Keratinocyte (primary cell): ENCODE data around the gene FNDC3B. TPM values are rescaled to one million over a fixed set of nuclear protein-coding genes. Genes with fewer than 3 reads are reported as not detected.

ENCODE experiments used
- DNase-seq: peaks from one replicate; pipeline ENCODE4 v3.0.0-alpha.2; 2011; ENCODE audit warnings: low read depth, missing footprints, low spot score
- FAIRE-seq: peaks from 2 replicates; lab custom pipeline; 2011; peaks lifted over from hg19 to GRCh38; lab: Jason Lieb, UNC
- H2AFZ ChIP-seq: 2 replicates; pipeline ENCODE4 v1.6.0; 2012; ENCODE audit warnings: low read length, control low read depth, inconsistent platforms; ENCODE audit not compliant: control insufficient read depth
- H3K27ac ChIP-seq: 2 replicates; pipeline ENCODE4 v1.5.1; 2011; ENCODE audit warnings: low read length; ENCODE audit not compliant: control insufficient read depth, insufficient read depth
- H3K27me3 ChIP-seq: 3 replicates; pipeline ENCODE4 v1.6.0; 2011; ENCODE audit warnings: low read length; ENCODE audit not compliant: control insufficient read depth, insufficient read depth; ENCODE audit errors: extremely low read depth
- H3K36me3 ChIP-seq, 2 experiments: 2 replicates in 1 of 2; 3 replicates in 1 of 2; pipeline ENCODE4 v1.5.1; 2011; ENCODE audit warnings: low read length in 2 of 2, mild to moderate bottlenecking in 1 of 2; ENCODE audit not compliant: control insufficient read depth in 2 of 2, insufficient read depth in 2 of 2; ENCODE audit errors: extremely low read depth in 1 of 2
- H3K4me1 ChIP-seq: 3 replicates; pipeline ENCODE4 v1.5.1; 2011; ENCODE audit warnings: low read length; ENCODE audit not compliant: control insufficient read depth, insufficient read depth; ENCODE audit errors: extremely low read depth
- H3K4me2 ChIP-seq: 3 replicates; pipeline ENCODE4 v1.6.0; 2011; ENCODE audit warnings: low read depth, low read length; ENCODE audit not compliant: control insufficient read depth, insufficient read depth; ENCODE audit errors: extremely low read depth
- H3K4me3 ChIP-seq, 3 experiments: fragments of 200-600 bp in 1 of 3; sonication (generic) in 1 of 3; 2 replicates in 2 of 3; 3 replicates in 1 of 3; pipeline ENCODE4 v1.5.1; 2011 to 2016; ENCODE audit warnings: low read length in 3 of 3, mild to moderate bottlenecking in 3 of 3, control low read depth in 2 of 3, inconsistent platforms in 1 of 3, low read depth in 1 of 3, mixed read lengths in 1 of 3, mixed run types in 1 of 3, moderate library complexity in 1 of 3; ENCODE audit not compliant: control insufficient read depth in 2 of 3, insufficient read depth in 2 of 3; ENCODE audit errors: extremely low read depth in 1 of 3
- H3K79me2 ChIP-seq: 2 replicates; pipeline ENCODE4 v1.6.0; 2012; ENCODE audit warnings: low read length; ENCODE audit not compliant: control insufficient read depth, insufficient read depth
- H3K9ac ChIP-seq: 3 replicates; pipeline ENCODE4 v1.6.0; 2011; ENCODE audit warnings: low read length; ENCODE audit not compliant: control insufficient read depth, insufficient read depth; ENCODE audit errors: extremely low read depth
- H3K9me1 ChIP-seq: 3 replicates; pipeline ENCODE4 v1.6.0; 2011; ENCODE audit warnings: low read length; ENCODE audit not compliant: control insufficient read depth, insufficient read depth; ENCODE audit errors: extremely low read depth
- H3K9me3 ChIP-seq: 2 replicates; pipeline ENCODE4 v1.5.1; 2012; ENCODE audit warnings: low read depth, low read length; ENCODE audit not compliant: control insufficient read depth
- H4K20me1 ChIP-seq: 3 replicates; pipeline ENCODE4 v1.6.0; 2011; ENCODE audit warnings: low read length; ENCODE audit not compliant: control insufficient read depth, insufficient read depth; ENCODE audit errors: extremely low read depth
- EZH2 ChIP-seq: IDR thresholded peaks from one replicate; pipeline ENCODE4 v1.6.1; 2012; ENCODE audit warnings: inconsistent platforms, mild to moderate bottlenecking, low read length, moderate library complexity
- dilution Hi-C: fragments of 300-500 bp; cut with MboI; formaldehyde crosslinking; loops from one replicate; pipeline ENCODE4 v1.7.0; 2020; ENCODE audit warnings: low sequenced_read_pairs; ENCODE audit not compliant: extremely low pct_ligation_motif_present
- polyA plus RNA-seq, 5 experiments: library from polyadenylated mRNA; depleted of rRNA in 3 of 5; stranded (reverse) in 3 of 5; stranded (forward) in 1 of 5; unstranded in 1 of 5; fragments of >200 nt; gene quantifications; 1 replicate in 1 of 5; 2 replicates in 3 of 5; 3 replicates in 1 of 5; pipeline versions ENCODE4 v1.2.1 to v1.2.3, GENCODE V29; 2011 to 2012; ENCODE audit warnings: missing spikeins in 2 of 5, low read depth in 1 of 5, low replicate concordance in 1 of 5
- TF ChIP-seq, protein P1 (sequence below), 3 experiments: IDR thresholded peaks in 1 of 3; conservative IDR thresholded peaks in 1 of 3; optimal IDR thresholded peaks in 1 of 3; 2 replicates in 2 of 3; 3 replicates in 1 of 3; pipeline versions ENCODE3 to v1.5.1; 2011; ENCODE audit warnings: low read length in 3 of 3, mild to moderate bottlenecking in 3 of 3, moderate library complexity in 2 of 3, control low read depth in 1 of 3, inconsistent platforms in 1 of 3; ENCODE audit not compliant: insufficient read depth in 2 of 3; ENCODE audit errors: extremely low read depth in 1 of 3

Gene FNDC3B
- polyA plus RNA-seq, 1 donor (not counting 4 experiments of a cell fraction or from before 2014, with no cell fraction given), result 31.4 TPM

DNA sequence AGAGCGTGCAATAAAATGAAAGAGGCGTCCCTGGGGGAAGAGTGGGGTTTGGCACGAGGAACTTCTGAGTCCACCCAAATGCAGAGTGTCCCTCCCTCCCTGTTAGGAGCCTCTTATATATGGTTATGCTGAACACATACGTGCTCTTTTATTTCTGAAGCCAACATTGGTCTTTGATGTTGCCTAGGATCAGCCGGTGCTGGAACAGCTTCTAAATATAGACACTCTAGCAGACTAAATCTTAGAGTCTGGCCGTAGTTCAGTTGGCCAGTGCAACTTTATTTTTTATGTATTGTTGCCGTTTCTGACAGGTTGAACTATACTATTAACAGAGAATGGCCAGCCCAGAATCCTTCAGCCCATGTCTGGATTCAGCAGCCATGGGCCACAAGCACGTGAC, 280.2 kb downstream of the FNDC3B start:
- no peak overlapping the region for H3K27ac ChIP-seq
- H3K9me3 ChIP-seq, result no peaks in the 10 kb centered on the region
- no peak overlapping the region for H3K4me2 ChIP-seq
- H3K9me1 ChIP-seq, result no peaks in the 10 kb centered on the region
- peaks cover 13 to 24% of the 10 kb centered on the region in 2 experiments for H3K36me3 ChIP-seq
- no peaks in the 10 kb centered on the region for H3K27me3 ChIP-seq
- dilution Hi-C loops, result no loop called here
- FAIRE-seq (no peak), DNase-seq (no peak)
- no peak for TF ChIP-seq EZH2
- TF ChIP-seq, protein P1, sequence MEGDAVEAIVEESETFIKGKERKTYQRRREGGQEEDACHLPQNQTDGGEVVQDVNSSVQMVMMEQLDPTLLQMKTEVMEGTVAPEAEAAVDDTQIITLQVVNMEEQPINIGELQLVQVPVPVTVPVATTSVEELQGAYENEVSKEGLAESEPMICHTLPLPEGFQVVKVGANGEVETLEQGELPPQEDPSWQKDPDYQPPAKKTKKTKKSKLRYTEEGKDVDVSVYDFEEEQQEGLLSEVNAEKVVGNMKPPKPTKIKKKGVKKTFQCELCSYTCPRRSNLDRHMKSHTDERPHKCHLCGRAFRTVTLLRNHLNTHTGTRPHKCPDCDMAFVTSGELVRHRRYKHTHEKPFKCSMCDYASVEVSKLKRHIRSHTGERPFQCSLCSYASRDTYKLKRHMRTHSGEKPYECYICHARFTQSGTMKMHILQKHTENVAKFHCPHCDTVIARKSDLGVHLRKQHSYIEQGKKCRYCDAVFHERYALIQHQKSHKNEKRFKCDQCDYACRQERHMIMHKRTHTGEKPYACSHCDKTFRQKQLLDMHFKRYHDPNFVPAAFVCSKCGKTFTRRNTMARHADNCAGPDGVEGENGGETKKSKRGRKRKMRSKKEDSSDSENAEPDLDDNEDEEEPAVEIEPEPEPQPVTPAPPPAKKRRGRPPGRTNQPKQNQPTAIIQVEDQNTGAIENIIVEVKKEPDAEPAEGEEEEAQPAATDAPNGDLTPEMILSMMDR (optimal IDR thresholded peaks at IDR 0.05 in 1 of 3, IDR thresholded peaks at IDR 0.05 in 1 of 3, conservative IDR thresholded peaks at IDR 0.05 in 1 of 3; ENCODE audit: extremely low read depth in 1 of 3, insufficient read depth in 2 of 3, low read length in 3 of 3), result no peak
- H2AFZ ChIP-seq, result no peak overlapping the region
- H4K20me1 ChIP-seq, result no peaks in the 10 kb centered on the region
- H3K4me1 ChIP-seq, result peaks cover 32% of the 10 kb centered on the region
- no peak overlapping the region for H3K4me3 ChIP-seq
- no peaks in the 10 kb centered on the region for H3K79me2 ChIP-seq
- no peak overlapping the region for H3K9ac ChIP-seq

DNA sequence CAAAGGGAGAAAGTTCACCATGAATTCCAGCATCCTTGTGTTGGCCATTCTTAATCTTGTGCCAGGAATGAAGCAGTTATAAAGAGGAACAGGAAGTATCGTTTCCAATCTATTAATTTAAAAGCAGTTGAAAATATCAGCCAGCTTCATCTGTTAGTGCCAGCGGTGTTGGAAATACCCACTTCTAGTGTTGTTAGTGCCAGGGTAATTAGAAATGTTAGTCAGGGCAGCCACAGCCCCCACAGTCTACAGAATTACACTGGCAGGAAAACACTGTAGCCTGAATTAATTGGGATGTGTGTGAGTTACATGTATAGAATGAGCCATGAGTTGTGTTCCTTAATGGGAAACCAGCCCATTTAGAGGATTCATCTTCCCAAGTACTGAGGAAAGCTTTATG, 281.1 kb downstream of the FNDC3B start:
- no peaks in the 10 kb centered on the region for H3K9me1 ChIP-seq
- no peak overlapping the region for H3K4me3 ChIP-seq
- no peak overlapping the region for H2AFZ ChIP-seq
- no peaks in the 10 kb centered on the region for H3K27me3 ChIP-seq
- peaks cover 28% of the 10 kb centered on the region for H3K4me1 ChIP-seq
- no peak overlapping the region for H3K27ac ChIP-seq
- peaks cover 16 to 27% of the 10 kb centered on the region in 2 experiments for H3K36me3 ChIP-seq
- H3K4me2 ChIP-seq, result no peak overlapping the region
- H3K9me3 ChIP-seq, result no peaks in the 10 kb centered on the region
- TF ChIP-seq, protein P1 (optimal IDR thresholded peaks at IDR 0.05 in 1 of 3, IDR thresholded peaks at IDR 0.05 in 1 of 3, conservative IDR thresholded peaks at IDR 0.05 in 1 of 3; ENCODE audit: extremely low read depth in 1 of 3, insufficient read depth in 2 of 3, low read length in 3 of 3), result no peak
- TF ChIP-seq EZH2, result no peak
- no peaks in the 10 kb centered on the region for H3K79me2 ChIP-seq
- H3K9ac ChIP-seq, result no peak overlapping the region
- no peak for FAIRE-seq
- dilution Hi-C loops, result no loop called here
- no peaks in the 10 kb centered on the region for H4K20me1 ChIP-seq
- DNase-seq, result no peak
